GM15510 (cell line): ENCODE measurements around the gene PCDH9.

Experiments
- POLR2A ChIP-seq: IDR thresholded peaks from 3 replicates; pipeline ENCODE4 v1.6.1; 2011; ENCODE audit warnings: borderline replicate concordance; ENCODE audit not compliant: insufficient read length; ENCODE audit errors: extremely low read depth

Gene PCDH9

DNA sequence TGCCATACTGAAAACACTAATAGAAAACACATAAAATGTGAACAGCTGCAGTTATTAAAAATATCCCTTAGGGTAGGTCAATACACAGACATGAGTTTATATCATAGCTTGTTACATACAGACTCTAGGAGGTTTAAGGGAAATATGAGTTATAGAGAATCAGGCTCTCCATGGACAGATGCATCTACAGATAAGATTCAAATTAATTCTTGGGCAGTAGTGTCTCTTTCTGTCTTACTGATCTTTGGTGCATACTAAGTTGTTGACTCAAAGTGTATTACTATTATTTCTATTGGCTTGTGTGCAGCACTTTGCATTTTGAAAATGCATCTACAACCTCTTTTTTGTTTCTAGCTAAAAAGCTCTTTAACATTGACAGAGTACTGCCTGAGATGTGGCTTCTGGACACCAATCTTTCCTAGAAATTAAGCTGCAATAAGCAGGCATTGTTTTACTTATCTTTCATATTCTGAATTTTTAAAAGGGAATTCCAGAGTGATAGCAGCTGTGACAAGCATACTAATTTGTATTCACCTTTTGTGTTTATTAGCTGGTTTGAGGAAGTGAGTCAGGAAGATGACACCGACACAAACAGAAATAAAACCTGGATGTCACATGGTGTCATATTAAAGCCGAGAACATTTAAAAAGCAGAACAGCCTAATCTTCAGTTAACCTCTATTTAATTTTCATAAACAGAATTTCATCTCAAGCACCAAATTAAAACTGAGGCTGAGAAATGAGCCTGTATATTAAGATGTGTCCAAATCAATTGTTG lies 399.0 kb downstream of the PCDH9 start:
- no peak for TF ChIP-seq POLR2A

DNA sequence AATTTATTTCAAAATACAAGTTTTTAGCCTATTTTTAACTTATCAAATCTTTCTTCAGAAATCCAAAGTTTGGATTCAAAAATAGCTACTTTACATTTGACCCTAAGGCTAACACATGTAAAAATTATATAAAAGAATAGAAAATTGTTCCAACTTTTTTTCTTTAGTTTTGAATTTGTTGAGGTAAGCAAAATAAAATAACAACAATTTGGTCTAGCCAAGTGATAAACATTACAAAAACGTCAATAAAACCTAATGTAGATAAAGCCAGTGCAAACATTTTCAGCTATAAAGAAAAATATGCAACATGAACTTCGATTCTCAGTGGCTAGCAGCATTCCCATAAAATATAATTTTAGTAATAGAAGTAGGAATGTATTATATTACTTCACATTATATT lies 400.3 kb downstream of the PCDH9 start:
- no peak for TF ChIP-seq POLR2A

DNA sequence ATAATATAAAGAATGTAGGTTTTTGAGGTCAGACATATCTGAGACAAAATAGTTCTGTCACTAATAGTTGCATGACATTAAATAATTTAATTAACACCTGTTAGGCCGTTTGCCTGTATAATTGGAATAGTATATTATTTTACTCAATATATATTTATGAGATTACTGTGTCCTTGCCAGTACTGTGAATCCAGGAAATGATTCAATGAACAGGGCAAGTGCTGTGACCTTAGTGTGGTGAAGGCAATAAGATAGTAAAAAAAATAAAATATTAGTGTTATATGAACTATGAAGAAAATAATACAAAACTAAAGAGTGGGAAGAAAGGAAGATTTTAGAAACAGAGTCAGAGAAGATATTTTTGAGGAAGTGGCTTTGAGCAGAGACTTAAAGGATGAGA lies 403.7 kb downstream of the PCDH9 start:
- no peak for TF ChIP-seq POLR2A

DNA sequence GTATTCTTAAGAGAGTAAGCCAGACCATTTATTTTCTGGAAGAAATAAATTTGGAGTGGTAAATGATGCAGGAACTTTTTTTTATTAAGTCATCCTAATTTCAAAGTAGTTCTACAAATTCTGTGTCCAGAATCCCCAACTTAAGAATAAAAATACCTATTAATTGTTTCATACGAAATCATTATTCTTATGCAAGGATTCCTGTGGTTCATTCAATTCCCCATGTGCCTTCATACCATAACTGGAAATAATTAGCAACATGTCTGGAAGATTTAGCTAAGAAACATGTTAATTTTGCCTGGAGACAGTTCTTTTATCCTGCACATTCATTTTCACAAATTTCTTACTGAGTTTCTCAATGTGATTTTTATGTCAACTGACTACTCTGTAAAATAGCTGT lies 408.6 kb downstream of the PCDH9 start:
- no peak for TF ChIP-seq POLR2A

DNA sequence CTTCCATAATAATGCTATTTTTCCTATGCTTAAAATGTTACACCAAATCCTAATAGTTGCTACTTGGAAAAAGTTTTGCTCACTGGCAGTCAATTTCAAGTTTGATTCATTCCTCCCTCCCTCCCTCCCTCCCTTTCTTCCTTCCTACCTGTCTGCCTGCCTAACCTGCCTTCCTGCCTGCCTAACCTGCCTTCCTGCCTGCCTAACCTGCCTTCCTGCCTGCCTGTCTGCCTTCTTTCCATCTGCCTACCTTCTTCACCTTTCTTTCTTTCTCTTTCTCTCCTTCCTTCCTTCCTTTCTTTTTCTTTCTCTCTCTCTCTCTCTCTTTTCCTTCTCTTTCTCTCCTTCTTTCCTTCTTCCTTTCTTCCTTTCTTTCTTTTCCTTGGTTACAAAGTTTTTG lies 418.7 kb downstream of the PCDH9 start:
- no peak for TF ChIP-seq POLR2A

DNA sequence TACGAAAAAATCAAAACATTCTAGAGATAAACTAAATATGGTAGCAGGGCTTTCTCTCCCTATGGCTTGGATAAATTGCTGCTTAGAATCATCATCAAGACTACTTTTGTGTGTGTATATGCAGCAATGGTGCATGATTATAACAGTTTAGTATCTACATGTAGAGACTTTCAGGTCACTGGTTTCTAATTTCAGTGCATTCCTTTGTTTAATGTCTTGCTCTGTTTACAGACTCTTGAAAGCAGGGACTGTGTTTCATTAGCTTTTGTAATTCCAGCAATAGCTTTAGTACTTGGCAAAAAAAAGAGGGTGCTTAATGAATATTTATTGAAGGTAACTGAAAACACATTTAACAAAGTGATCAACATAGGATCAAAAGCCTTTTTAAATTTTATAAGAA lies 420.7 kb downstream of the PCDH9 start:
- TF ChIP-seq POLR2A = no peak

DNA sequence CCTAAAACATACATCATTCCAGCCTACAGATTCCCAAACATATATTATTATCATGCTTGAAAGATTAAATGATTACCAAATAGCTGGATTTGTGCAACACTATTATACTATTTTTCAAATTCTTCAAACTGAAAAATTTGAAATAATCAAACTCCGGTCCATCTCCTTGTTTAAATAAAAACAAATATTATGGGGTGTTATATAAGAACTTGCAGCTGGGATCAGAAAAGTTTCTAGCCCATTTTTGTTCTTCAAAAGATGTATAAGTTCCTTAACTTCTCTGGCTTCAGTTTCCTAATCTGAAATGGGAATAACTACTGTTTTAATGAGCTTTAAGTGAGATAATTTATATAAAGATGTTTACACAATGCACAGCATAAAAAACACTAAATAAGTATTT lies 422.9 kb downstream of the PCDH9 start:
- no peak for TF ChIP-seq POLR2A

DNA sequence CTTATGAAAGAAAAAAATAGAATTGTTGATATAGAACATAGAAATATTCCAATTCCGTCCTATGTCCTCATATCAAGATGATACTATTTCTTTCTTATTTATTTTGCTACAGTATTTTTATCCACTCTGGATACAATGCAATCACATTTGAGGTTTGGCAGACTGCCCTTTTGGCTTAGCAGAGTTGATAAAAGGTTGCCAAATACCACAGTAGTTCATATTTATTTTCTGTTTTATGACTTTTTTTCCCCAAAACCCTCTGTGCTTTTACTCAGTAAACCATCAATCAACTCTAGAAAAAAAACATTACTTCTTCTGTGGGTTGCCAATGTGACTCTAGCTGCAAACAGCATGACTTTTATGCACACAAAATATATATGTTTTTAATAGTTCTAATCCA lies 424.5 kb downstream of the PCDH9 start:
- TF ChIP-seq POLR2A = no peak

DNA sequence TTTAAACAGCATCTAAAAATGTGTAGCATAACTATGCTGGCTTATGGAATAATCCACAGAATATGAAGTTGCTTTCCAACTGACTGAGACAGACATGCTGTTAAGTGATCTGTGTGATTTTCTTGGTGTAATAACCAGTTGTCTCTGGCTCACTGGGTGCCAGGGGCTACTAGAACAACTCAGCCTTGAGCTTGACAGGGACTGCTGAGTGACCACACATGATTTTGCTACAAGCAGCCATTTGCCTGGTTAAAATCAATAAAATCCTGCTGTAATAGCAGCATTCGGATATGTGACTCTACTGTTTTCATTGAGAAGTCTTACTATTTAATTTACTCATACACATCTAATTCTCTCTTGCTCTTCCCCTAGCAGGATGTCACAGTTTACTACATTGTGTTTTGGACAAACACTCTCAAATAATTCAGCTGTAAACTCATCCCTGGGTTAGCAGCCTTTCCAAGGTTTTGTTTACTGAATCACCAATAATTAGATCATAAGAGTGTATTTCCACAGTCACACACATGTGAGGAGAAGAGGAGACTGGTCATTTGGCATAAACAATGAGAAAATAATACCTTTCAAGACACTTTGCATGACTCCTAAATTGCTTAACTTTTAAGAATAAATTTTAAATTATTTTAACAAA lies 426.2 kb downstream of the PCDH9 start:
- no peak for TF ChIP-seq POLR2A

DNA sequence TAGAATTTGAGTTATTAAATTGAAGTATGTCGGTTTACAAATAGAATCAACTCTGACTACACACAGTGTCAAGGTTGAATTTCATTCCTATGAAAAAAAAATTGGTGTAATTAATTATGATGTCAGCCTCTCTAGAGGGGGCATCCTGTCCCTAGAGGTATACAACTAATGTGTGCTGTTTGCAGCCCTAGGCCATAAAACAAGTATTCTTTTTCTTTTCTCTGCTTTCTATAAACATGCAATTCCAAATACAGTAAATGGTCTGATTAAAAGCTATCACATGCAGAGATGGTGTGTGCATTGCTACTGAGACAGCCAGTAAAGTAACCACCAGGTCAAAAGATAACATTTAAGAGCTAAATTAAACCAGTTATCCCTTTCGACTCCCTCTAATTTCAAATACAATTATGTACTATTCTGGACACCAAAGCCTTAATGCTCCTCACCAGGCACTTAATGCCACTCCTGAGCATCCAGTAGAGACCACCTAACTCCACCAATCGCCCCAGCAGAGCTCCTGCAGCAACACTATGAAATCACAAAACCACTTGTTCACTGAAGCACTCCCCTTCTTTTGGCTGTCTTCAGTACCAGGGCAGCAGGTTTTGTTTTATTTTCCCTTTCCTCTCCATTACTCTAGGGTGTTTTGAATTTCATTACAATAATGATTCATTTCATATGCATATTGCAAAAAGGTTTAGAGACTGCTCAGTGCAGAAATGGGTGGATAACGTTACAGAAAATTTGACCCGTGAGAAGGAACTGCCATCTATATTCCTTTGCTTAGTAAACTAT lies 426.9 kb downstream of the PCDH9 start:
- TF ChIP-seq POLR2A = no peak

DNA sequence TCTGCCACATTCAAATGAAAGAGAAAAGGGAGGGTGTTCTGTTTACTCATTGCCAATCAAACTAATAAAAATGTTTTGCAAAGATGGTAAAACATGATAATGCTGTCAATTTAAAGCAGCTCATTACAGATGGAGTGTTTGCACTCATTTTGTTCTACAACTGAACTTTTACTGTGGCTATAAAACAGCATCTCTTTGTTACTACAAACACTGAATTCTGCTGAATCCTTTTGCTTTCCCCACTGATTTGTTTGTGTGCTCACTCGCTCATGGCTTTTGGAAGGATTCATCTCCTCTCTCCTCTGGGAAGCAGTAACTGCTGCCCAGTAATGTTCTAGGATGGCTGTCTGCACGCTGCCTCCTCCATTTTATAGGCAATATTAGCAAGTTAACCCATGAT lies 434.5 kb downstream of the PCDH9 start:
- no peak for TF ChIP-seq POLR2A

DNA sequence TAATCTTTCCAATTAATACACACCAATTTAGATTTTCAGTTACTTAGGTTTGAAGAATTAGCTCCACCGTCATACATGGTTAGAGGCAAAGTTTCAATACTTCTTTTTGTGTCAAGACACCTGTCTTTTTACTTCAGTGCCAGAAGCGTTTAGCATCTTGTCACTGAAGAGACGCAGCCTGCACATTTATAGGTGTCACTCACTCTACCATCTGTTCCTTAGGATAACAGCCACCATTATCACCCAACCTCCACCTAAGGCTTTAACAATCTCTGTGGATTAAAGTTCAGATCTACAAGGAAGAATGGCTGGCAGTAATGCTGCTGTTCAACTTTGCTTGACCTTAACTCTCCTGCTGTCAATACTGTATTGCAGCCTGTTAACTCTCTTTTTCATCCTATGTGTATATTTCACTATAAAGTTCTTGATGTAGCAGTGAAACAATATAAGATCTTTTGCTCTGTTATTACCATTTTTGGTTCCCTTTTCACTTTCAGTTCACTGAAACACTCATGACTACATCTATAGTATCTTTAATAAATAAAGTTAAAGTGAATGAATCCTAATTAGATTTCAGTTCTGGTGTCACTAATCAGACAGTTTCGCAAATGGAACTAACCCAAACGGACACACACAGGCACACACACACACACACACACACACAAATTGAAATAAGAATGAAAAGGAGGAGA lies 435.6 kb downstream of the PCDH9 start:
- no peak for TF ChIP-seq POLR2A

DNA sequence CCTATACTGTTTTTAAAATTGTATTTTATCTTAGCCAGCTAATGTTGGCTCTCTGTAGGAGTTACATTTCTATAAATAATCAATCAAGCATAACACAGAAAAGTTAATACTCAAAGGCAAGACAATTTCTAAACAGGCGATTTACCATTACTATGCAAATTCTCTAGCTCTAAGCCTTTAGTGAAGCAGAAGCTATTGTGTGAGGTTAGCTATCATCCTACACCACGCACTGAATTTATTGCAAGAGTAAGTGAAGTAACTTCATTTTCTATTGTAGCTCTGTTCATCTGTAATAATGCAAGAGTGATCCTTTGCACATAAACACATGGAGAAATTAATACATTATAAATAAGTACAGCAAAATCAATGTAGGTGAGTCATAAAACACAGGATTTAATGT lies 439.3 kb downstream of the PCDH9 start:
- TF ChIP-seq POLR2A = no peak

DNA sequence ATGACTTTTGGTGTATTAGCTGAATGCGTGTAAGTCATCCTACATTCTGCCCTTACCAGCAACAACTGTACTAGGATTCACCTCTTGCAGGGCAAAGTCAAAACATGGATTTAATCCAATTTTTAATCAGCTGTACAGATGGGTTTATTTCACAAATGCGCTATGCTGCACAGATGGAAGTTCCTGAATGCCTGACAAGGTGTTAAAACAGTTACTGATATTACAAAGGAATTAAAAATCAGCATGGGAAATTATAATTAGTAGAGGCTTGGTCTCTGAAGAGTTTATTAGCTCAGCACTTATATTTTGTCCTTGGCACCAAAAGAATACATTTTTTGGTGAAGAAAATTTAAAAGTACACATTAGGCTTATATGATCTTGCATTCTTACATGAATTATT lies 448.9 kb downstream of the PCDH9 start:
- TF ChIP-seq POLR2A = no peak

DNA sequence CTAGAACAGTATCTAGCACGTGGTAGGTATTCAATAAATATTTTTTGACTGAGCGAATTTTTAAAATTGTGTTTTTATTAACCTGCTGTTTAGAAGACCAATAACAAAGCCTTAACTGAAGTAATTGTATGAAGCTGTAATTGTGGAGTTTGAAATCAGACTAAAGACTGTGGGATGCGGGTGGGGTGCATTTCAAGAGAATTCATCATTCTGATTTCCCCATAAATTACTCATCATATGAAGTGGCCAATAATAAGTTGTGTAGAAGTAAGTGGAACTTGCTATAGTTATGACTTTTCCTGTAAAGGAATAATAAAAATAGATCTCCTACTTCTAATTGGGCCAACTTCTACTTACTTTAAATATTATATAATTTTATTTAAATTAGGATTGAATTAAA lies 449.3 kb downstream of the PCDH9 start:
- TF ChIP-seq POLR2A = no peak
